Endothelial cell of umbilical vein (primary cell): ENCODE results near the gene PCDHA8. TPM values are rescaled to one million over a fixed set of nuclear protein-coding genes. Genes with fewer than 3 reads are reported as not detected.
"Not testable (repeated sequence)": the region's sequence is repeated elsewhere in the genome, so short reads cannot be mapped to it uniquely, and the experiment has no call there.

Experiments used
- BruUV-seq: library from RNA; stranded (reverse); fragments of 400-500 nt; replicated peaks from 2 replicates; lab custom pipeline; 2021; lab: Mats Ljungman, UMichigan
- CTCF ChIA-PET: fragments of 300-600, 350-600 bp; sonication (Branson Sonifier 250); formaldehyde crosslinking; loops from one replicate; lab custom pipeline; 2021; ENCODE audit warnings: antibody characterized with exemption, inconsistent platforms; lab: Charles Lee
- POLR2A ChIA-PET: fragments of 300-600, 350-600 bp; sonication (Branson Sonifier 250); formaldehyde crosslinking; loops from one replicate; lab custom pipeline; 2021; ENCODE audit warnings: antibody characterized with exemption, inconsistent platforms; lab: Charles Lee
- DNase-seq: peaks from one replicate; pipeline ENCODE4 v3.0.0-alpha.2; 2011; ENCODE audit warnings: low read depth, low spot score
- FAIRE-seq: peaks from 2 replicates; lab custom pipeline; 2011; peaks lifted over from hg19 to GRCh38; lab: Jason Lieb, UNC
- H2AFZ ChIP-seq: 2 replicates; pipeline ENCODE4 v1.6.0; 2012; ENCODE audit warnings: low read depth, low read length, control low read depth, inconsistent platforms
- H3K27ac ChIP-seq: 2 replicates; pipeline ENCODE4 v1.5.1; 2011; ENCODE audit warnings: low read depth, mild to moderate bottlenecking, control low read depth, low read length, moderate library complexity; ENCODE audit not compliant: insufficient read depth
- H3K27me3 ChIP-seq, 2 experiments: 2 replicates each; pipeline versions ENCODE4 v1.6.0 to v1.6.1; 2011; ENCODE audit warnings: low read length in 2 of 2, mixed read lengths in 1 of 2; ENCODE audit not compliant: control insufficient read depth in 2 of 2, insufficient read depth in 2 of 2
- H3K36me3 ChIP-seq, 2 experiments: 2 replicates in 1 of 2; 3 replicates in 1 of 2; pipeline ENCODE4 v1.5.1; 2011; ENCODE audit warnings: low read length in 2 of 2, mild to moderate bottlenecking in 1 of 2, moderate library complexity in 1 of 2; ENCODE audit not compliant: control insufficient read depth in 2 of 2, insufficient read depth in 2 of 2; ENCODE audit errors: extremely low read depth in 1 of 2
- H3K4me1 ChIP-seq: 3 replicates; pipeline ENCODE4 v1.5.1; 2011; ENCODE audit warnings: mild to moderate bottlenecking, low read length; ENCODE audit not compliant: control insufficient read depth, insufficient read depth; ENCODE audit errors: extremely low read depth
- H3K4me2 ChIP-seq: 2 replicates; pipeline ENCODE4 v1.6.1; 2011; ENCODE audit warnings: low read length, control low read depth, mixed read lengths; ENCODE audit not compliant: insufficient read depth
- H3K4me3 ChIP-seq, 3 experiments: fragments of 200-600 bp in 1 of 3; sonication (generic), shearing (Covaris generic) in 1 of 3; replicated peaks in 1 of 3; 2 replicates each; pipeline ENCODE4 v1.5.1; 2011 to 2016; ENCODE audit warnings: control low read depth in 3 of 3, low read length in 3 of 3, mild to moderate bottlenecking in 2 of 3, inconsistent platforms in 1 of 3, low read depth in 1 of 3, moderate library complexity in 1 of 3; ENCODE audit not compliant: insufficient read depth in 1 of 3
- H3K79me2 ChIP-seq: 2 replicates; pipeline ENCODE4 v1.6.0; 2012; ENCODE audit warnings: low read length, inconsistent platforms; ENCODE audit not compliant: control insufficient read depth, insufficient read depth
- H3K9ac ChIP-seq: replicated peaks from 2 replicates; pipeline ENCODE3; 2011; ENCODE audit warnings: low read length, control low read depth; ENCODE audit not compliant: insufficient read depth; ENCODE audit errors: extremely low read depth
- H3K9me1 ChIP-seq: replicated peaks from 3 replicates; pipeline ENCODE4 v1.6.0; 2011; ENCODE audit warnings: mild to moderate bottlenecking, low read length; ENCODE audit not compliant: control insufficient read depth, insufficient read depth; ENCODE audit errors: extremely low read depth
- H3K9me3 ChIP-seq: replicated peaks from 2 replicates; pipeline ENCODE4 v1.5.1; 2012; ENCODE audit warnings: low read length, inconsistent platforms; ENCODE audit not compliant: control insufficient read depth, insufficient read depth
- H4K20me1 ChIP-seq: replicated peaks from 2 replicates; pipeline ENCODE3; 2011; ENCODE audit warnings: mild to moderate bottlenecking, low read length; ENCODE audit not compliant: control insufficient read depth, insufficient read depth; ENCODE audit errors: extremely low read depth
- EZH2 ChIP-seq: IDR thresholded peaks from 2 replicates; pipeline ENCODE4 v1.6.1; 2012; ENCODE audit warnings: borderline replicate concordance, low read depth, mild to moderate bottlenecking, moderate library complexity, low read length, inconsistent platforms; ENCODE audit not compliant: severe bottlenecking
- FOS ChIP-seq: IDR thresholded peaks from 2 replicates; pipeline ENCODE4 v1.6.1; 2011; ENCODE audit warnings: mild to moderate bottlenecking, low read length, moderate library complexity, borderline replicate concordance; ENCODE audit not compliant: insufficient read depth
- GATA2 ChIP-seq: IDR thresholded peaks from 2 replicates; pipeline ENCODE4 v1.7.0; 2011; ENCODE audit warnings: low read depth, mild to moderate bottlenecking, moderate library complexity, mixed read lengths, low read length; ENCODE audit not compliant: insufficient read length, insufficient read depth
- JUN ChIP-seq: IDR thresholded peaks from 2 replicates; pipeline ENCODE4 v1.6.1; 2011; ENCODE audit warnings: borderline replicate concordance, low read depth; ENCODE audit not compliant: insufficient read length, insufficient read depth
- MAX ChIP-seq: IDR thresholded peaks from 2 replicates; pipeline ENCODE4 v1.6.1; 2011; ENCODE audit not compliant: insufficient read depth, insufficient read length
- MYC ChIP-seq: IDR thresholded peaks from one replicate; pipeline ENCODE4 v1.6.1; 2011; ENCODE audit warnings: mild to moderate bottlenecking, low read depth, low read length
- POLR2A ChIP-seq: IDR thresholded peaks from 2 replicates; pipeline ENCODE4 v1.6.1; 2012; ENCODE audit warnings: low read depth, mild to moderate bottlenecking, control low read depth, low read length
- POLR2AphosphoS5 ChIP-seq: IDR thresholded peaks from 2 replicates; pipeline ENCODE4 v1.6.1; 2012; ENCODE audit warnings: low read depth, mild to moderate bottlenecking, control low read depth, low read length, moderate library complexity; ENCODE audit not compliant: insufficient read depth
- dilution Hi-C: fragments of 300-500 bp; cut with MboI; formaldehyde crosslinking; loops from one replicate; pipeline ENCODE4 v1.15.0; 2019; ENCODE audit warnings: low sequenced_read_pairs; ENCODE audit not compliant: extremely low pct_ligation_motif_present
- intact Hi-C: fragments of 100-400 bp; cut with micrococcal nuclease; formaldehyde crosslinking; loops from one replicate; pipeline ENCODE4 v1.10.0; 2022
- polyA plus RNA-seq, 4 experiments: library from polyadenylated mRNA; depleted of rRNA in 3 of 4; stranded (reverse) in 3 of 4; unstranded in 1 of 4; fragments of >200 nt; gene quantifications; 2 replicates each; pipeline versions ENCODE4 v1.2.1 to v1.2.3, GENCODE V29; 2011 to 2012; ENCODE audit warnings: missing spikeins in 1 of 4
- total RNA-seq: library from RNA; stranded (reverse); gene quantifications from 2 replicates; pipeline ENCODE4 v1.2.3, GENCODE V29; 2021
- TF ChIP-seq, protein P1 (sequence below), 2 donors: IDR thresholded peaks; 1 replicate in 1 of 2; 2 replicates in 1 of 2; pipeline ENCODE4 v1.5.1; 2011; ENCODE audit warnings: low read length in 2 of 2, mild to moderate bottlenecking in 2 of 2, moderate library complexity in 2 of 2, control low read depth in 1 of 2, inconsistent platforms in 1 of 2, low read depth in 1 of 2; ENCODE audit not compliant: insufficient read depth in 1 of 2; ENCODE audit errors: extremely low read depth in 1 of 2

The PCDHA8 gene
- total and polyA plus RNA-seq, 2 donors (not counting 3 experiments of a cell fraction or from before 2014, with no cell fraction given): not detected

- intact Hi-C loops, CTCF ChIA-PET, H3K4me1 ChIP-seq, FAIRE-seq, H3K27ac ChIP-seq, H3K9me3 ChIP-seq, POLR2A ChIA-PET, H3K27me3 ChIP-seq, H3K36me3 ChIP-seq, BruUV-seq, H2AFZ ChIP-seq, H3K4me3 ChIP-seq, H3K9ac ChIP-seq, dilution Hi-C loops, H3K9me1 ChIP-seq, H3K79me2 ChIP-seq, H4K20me1 ChIP-seq, DNase-seq, H3K4me2 ChIP-seq: not testable (repeated sequence)
Measured at GRCh38 chr5:140849831-140850634, 9.0 kb downstream of the PCDHA8 start.

DNA sequence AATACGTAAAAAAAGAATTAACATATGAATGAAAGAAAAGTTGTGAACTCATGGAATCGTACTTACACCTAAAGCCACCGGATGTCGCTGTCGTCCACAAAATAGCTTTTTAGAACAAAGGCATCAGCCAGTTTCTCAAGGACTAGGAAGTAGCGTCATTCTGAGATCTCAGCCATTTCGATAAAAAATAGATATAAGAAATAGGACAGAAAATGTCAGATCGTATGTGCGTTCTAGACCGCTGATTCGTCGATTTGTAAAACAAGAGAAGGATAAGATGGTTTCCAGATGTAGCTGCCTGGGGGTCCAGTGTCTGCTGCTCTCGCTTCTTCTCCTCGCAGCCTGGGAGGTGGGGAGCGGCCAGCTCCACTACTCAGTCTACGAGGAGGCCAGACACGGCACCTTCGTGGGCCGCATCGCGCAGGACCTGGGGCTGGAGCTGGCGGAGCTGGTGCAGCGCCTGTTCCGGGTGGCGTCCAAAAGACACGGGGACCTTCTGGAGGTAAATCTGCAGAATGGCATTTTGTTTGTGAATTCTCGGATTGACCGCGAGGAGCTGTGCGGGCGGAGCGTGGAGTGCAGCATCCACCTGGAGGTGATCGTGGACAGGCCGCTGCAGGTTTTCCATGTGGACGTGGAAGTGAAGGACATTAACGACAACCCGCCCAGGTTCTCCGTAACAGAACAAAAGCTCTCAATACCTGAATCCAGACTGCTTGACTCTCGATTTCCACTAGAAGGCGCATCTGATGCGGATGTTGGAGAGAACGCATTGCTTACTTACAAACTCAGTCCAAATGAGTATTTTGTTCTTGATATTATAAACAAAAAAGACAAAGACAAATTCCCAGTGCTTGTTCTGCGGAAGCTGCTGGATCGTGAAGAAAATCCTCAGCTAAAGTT is 15.0 kb downstream of the PCDHA8 start, which contains the start of gene PCDHA10:
Gene PCDHA10, plus strand, starts transcription at position 126 of the 903 bp plus-strand sequence. Its CDS starts 152 bp downstream, at position 278.
- intact Hi-C loops: no loop called here
- ChIA-PET CTCF (interaction anchor here (1.1 to 1.8 kb wide), 3 partner anchors 13 to 185 kb away, joined by 5 to 6 read pairs (median 6); no protein-coding TSS in a partner anchor), POLR2A (no interaction called here)
- TF ChIP-seq MYC: no peak
- no peak for TF ChIP-seq FOS
- TF ChIP-seq MAX: no peak
- no peak for TF ChIP-seq GATA2
- TF ChIP-seq, protein P1, sequence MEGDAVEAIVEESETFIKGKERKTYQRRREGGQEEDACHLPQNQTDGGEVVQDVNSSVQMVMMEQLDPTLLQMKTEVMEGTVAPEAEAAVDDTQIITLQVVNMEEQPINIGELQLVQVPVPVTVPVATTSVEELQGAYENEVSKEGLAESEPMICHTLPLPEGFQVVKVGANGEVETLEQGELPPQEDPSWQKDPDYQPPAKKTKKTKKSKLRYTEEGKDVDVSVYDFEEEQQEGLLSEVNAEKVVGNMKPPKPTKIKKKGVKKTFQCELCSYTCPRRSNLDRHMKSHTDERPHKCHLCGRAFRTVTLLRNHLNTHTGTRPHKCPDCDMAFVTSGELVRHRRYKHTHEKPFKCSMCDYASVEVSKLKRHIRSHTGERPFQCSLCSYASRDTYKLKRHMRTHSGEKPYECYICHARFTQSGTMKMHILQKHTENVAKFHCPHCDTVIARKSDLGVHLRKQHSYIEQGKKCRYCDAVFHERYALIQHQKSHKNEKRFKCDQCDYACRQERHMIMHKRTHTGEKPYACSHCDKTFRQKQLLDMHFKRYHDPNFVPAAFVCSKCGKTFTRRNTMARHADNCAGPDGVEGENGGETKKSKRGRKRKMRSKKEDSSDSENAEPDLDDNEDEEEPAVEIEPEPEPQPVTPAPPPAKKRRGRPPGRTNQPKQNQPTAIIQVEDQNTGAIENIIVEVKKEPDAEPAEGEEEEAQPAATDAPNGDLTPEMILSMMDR (IDR thresholded peaks at IDR 0.05; ENCODE audit: extremely low read depth in 1 of 2, insufficient read depth in 1 of 2, low read depth in 1 of 2, low read length in 2 of 2): no peak
- TF ChIP-seq EZH2: no peak
- TF ChIP-seq POLR2AphosphoS5: no peak
- no peak for TF ChIP-seq JUN
- no peak for TF ChIP-seq POLR2A
- Histone ChIP-seq H3K4me2 (no peak within 1 kb of the TSS), H3K79me2 (no peaks in the 10 kb centered on the region), H3K9me1 (no peaks in the 10 kb centered on the region), H3K9ac (no peak within 1 kb of the TSS), H3K9me3 (no peaks in the 10 kb centered on the region), H4K20me1 (no peaks in the 10 kb centered on the region), H2AFZ (no peak within 1 kb of the TSS), H3K4me3 (no peak within 1 kb of the TSS), H3K27me3 (no peaks in the 10 kb centered on the region), H3K36me3 (no peaks in the 10 kb centered on the region), H3K27ac (no peak within 1 kb of the TSS), H3K4me1 (no peaks in the 10 kb centered on the region)
- FAIRE-seq: no peak
- BruUV-seq: no TSS peak
- DNase-seq: peak; percentile 35
- dilution Hi-C loops: no loop called here
